GM19467 (cell line): ENCODE data around the gene AUTS2.
"Not testable (repeated sequence)": the region's sequence is repeated elsewhere in the genome, so short reads cannot be mapped to it uniquely, and the experiment has no call there.

ENCODE experiments used
- ATAC-seq: cut with Tn5 transposase; IDR thresholded peaks from one replicate; pipeline ENCODE4 v1.9.1; 2021; ENCODE audit warnings: mild to moderate bottlenecking, moderate library complexity; ENCODE audit not compliant: unreplicated experiment

AUTS2 gene

DNA sequence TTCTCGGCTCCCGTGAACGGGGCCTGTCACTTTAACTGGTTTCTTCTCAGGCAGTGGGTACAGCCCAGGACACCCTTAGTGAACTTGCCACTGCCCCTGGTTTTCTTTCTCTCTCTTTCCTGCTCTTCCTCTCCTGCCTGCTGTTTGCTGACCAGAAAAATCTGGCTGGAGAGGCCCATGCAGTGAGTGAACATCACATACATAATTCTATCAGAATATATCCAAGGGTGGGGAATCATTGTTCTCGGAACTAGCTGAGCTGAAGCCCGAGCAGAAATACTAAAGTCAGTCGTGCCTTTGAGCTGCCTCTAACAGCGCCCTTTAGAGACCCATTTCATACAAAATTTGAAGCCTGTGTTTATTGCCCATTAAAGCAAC is 1032.2 kb downstream of the AUTS2 start:
- no peak for ATAC-seq

DNA sequence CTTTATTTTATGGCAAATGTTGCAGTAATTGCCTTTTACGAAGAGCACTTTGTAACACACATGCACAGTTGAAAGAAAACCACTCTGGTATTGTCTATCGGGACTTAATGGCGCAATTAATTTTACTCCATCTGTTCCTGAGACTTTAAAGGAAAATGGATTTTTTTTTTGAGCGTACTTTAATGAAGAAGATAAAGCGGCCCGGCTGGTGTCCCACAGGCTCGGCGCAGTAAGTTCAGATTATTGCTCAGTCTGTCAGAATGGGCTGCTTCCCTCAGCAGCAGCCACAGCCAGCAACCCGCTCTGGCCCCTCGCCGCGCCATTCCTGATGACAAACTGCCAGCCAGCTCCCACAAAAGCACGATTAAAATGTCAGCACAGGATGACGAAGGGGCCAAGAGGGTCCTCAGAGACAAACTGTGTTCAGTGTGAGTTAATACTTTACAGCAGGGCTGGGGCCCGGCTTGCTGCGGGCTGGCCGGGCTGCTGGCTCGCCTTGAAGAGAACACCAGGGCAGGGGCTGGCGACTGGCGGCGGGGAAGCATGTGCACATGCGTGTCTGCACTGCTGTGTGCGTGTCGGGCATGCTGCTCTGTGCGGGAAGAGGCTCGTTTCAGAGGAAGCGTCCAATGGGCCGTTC is 1032.7 kb downstream of the AUTS2 start:
- no peak for ATAC-seq

DNA sequence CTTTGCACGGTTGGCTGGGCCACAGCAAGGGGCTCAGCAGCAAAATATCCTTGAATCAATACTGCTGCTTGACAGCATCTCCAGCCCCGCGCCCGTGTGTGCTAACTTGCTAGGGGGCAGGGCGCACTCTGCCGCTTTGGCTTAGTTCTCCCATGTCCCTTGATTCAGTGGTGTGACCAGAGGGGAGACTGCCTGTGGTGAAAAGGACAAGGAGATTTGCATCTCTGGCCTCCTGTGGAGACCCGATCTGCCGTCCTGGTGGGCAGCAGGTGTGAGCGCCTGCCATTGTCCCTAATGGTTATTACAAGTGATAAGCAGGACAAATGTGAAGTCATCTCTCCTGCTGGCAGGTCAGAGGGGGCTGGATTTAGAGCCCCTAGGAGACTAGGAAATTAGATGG is 1033.4 kb downstream of the AUTS2 start:
- no peak for ATAC-seq

DNA sequence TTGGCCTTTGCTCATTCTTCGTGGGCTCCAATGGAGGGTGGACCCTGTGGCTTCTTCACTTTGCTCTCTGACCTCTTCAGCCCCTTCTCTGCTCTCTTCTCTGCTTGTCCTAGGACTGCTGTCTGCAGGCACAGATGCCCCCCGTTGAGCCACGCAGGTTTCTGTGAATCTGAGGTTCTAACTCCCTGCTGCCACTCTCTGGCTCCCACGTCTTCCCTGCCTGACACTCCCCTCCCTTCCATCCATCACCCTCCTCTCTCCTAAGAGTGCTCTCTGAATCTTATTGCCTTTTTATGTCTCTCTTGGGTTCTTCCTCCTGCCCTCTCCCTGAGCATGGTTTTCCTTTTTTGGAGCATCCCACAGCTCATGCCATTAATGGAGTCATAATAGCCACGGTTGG is 1034.1 kb downstream of the AUTS2 start:
- no peak for ATAC-seq

DNA sequence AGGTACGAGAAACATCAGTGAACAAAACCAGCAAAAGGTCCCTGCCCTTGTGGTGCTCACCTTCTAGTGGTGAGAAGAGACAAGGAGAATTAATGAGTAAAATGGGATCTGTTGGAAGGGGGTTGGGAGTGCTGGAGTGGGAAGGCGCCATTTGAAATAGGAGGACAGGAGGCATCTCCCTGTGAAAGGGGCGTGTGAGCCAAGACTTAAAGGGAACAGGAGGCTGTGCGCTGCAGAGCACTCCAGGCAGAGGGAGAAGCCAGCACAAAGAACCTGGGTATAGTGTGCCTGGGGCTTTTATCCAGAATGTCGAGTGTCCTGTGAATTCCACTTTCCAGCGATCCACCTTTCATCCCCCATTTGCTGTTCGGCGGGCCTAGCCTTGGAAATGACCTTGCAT is 1035.8 kb downstream of the AUTS2 start:
- no peak for ATAC-seq

DNA sequence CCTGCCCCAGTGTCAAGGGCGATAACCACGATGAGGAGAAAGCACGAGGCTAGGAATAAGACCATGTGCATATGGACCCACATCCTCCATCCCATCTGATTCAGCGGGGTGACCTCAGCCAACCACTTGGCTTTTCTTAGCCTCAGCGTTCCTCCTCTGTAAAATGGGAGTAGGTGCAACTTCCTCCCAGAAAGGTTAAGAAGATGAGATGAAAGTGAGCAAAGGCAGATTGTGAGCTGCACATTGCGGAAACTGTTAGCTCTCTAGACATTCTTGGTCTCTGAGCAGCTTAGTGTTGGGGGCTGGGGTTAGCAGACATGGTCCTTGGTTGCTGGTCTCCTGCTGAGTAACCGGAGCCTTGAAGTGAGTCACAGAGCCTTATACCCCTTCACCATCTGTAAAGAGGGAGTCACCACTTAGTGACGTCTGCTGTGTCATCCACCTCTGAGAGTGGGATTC is 1036.4 kb downstream of the AUTS2 start:
- ATAC-seq, result no peak

DNA sequence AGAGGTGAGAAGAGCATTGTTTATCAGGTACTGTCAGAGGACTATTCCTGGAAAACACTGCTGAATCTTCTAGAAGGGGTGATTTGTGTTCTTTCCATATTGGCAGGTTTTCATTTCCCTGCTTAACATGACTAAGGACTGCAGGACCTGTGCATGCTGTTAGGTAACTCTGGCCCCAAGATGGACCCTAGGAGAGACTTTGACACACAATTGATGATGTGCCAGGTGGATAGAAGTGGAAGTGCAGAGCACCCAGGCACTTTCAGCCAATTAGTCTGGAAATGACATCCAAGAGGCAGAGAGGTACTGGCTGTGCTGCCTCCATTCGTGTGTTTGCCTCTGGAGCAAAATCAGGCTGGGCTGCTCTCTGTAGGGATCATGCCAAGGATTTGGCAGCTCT is 1037.4 kb downstream of the AUTS2 start:
- no peak for ATAC-seq

DNA sequence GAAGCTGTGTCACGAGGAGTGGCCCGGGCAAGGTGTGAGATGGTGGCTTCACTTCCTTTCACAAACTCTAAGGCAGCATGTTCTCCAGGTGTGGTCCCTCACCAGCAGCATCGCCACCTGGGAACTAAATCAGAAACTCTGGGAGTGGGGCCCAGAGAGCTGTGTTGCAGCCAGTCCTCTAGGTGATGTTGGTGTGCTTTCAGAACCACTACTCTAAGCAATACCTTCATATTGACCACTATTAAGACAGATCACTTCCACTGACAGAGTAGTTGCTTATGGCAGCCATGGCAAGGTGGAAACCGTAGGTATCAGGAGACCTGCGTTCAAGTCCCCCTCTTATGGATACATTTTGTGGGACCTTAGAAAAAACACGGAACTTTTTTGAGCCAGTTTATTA is 1037.9 kb downstream of the AUTS2 start:
- ATAC-seq, result no peak

DNA sequence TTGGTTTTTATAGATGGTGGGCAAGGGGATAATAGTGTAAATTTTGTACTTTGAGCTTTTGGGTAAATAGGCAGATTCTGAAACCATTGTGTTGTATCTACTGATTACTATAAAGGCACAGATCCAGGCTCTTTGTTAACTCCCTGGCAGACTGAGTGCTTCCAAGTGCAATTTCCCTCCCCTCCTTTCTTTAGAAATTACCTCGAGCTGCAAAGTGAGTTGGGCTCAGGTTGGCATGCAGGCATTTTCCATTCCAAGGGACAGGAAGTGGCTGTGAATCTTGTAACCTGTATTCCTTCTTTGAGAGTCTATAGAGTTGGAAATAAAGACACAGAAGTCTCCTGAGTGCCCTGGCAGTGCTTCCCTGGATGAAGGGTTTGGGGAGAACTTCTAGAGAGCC is 1039.5 kb downstream of the AUTS2 start:
- no peak for ATAC-seq

DNA sequence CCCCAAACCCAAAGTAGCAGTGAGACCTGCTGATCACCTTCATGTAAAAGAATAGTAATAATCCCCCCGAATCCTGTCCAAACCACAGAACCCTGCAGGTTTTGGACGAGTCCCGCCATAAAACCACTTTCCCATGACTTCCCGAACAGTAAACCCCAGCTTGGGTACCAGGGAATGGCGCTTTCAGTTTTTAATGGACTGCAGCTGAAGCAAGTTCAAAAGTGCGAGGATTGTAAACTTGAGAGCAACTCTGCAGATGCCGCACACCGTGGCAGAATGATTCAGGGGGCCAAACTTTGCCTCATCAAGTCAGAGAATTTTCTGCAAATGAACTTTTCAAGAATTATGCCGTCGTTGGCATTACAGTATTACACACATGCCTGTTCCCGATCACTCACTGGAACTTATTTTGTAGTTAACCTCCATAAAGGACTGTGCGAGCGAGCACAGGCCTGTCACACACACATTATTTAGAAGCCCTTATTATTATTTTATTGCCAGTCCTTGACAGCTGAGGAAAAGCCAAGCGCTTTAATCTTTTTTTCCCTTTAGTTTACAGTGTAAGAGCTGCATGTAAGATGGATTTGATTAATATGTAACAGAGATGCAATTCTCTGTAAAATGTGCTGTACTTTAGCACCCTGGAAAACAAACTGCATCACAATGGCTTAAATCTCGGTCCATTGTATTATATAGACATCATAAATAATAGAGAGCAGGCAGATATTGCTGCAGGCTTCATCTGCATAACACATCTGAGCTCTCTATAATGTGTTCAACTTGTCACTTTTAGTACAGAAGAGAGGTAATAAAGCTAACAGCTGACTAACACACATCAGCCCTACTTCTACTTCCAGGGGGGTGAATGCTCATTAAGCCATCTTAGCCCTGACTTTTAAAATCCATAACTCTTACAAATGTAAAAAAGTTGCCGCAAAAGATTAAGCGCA is 1040.2 kb downstream of the AUTS2 start:
- ATAC-seq, result no peak

DNA sequence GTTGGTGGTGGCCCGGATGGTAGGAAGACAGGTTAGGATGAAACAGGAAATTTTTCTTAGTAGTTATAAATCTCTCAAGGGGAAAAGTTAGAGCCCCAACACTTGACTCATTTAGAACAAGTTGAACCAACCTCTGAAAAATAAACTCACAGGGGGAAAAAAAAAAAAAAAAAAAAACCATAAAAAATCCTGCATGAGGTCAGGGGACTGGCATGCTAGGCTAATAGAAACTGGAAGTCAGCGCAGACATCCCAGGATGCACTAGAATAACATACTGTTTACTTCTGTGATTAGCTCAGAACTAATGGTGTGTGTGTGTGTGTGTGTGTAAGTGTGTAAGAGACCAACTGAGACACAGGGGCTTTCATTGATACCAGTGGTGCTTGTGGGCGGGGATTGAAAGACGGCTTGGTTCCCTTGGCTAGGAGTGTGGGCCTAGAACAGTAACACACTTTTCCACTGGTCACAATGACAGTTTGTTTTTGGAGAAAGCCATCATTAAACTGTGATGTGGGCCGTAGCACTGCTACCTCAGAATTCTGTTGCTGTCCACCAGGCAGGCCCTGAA is 1042.1 kb downstream of the AUTS2 start:
- ATAC-seq, result no peak

DNA sequence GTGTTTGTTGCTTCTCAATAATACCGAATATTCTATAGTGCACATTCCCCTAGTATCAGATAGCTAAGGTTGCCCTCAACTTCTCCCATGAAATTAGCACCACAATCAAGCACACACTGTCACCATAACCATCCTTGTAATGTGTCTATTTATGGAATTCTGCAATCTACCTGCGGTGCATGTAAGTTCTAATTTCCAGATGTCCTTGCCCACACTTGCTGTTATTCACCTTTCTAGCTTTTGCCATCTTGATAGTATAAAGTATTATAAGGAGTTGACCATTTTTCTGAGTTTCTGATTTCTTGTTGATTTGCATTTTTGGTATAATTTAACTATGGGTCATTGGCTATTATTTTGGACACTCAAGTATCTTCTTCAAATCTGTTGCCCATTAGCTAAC is 1043.6 kb downstream of the AUTS2 start:
- ATAC-seq, result no peak

DNA sequence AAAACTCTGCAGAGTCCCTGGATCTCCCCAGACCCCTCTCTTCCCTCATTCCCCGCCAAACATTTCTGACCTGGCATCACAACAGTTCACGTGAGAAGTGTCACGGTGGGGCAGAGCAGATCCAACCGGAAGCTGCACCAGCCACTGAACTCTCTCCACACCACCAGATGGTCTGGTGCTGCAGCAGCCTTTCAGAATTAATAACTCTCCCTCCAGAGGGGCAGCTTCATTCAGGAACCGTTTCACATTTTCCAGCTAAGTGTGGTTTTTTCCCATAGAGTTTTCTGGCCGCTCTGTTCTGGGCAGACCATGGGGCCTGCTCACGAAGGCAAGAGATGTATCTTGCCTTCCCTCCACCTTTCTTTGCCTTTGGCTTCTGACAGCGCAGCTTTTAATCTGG is 1047.0 kb downstream of the AUTS2 start:
- no peak for ATAC-seq

DNA sequence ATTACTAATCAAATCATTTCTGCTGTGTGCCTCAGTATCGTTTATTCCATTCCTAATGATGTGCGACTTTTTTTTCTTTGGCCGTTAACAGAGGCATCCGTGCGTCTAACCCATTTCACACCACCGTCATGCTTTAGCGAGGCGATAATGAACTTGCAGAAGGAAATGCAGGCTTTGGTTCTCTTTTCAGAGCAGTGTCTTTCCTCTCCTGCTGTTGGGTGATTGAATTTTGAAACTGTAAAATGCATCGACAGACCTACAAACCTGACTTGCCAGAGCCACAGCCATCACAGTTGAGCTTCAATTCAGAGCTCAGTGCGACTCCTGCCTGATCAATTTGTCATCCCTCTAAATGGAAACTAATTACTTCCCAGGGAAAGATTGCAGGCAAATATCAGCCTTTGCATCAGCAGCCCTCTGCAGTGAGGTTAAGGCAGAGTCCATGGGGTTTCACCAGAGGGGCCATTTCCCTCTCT is 1047.6 kb downstream of the AUTS2 start:
- ATAC-seq, result no peak

DNA sequence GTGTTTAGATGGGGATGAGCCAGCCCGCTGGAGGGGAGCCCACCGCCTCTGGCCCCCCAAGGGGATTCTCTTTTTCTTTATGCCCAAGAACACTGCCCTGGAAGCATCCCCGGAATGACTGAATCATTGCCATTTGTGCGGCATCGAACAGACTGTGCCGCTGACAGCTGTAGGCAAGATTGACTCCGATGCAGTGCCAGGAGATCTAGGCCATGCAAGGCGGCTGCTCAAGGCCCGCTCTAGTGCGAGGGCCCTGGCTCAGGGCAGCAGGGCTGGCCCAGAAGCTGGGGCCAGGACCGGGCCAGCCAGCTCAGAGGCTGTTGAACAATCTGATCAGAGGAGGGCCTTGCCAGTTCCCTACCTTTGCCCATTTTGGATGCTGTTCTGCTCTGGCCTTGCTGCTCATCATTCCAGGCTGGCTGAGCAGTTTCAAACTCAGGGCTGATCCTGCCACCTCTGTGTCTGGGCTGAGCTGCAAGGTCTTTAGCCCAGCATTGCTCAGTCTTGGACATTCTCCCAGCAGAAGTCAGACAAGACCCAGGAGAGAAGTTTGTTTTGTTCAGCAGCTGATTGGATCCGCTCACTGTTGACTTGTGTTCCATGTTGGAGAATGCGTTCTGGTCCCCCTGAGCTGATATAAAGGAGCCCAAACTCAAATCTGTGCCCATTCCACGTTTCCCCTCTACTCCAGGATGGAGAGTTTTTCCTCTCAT is 1048.4 kb downstream of the AUTS2 start:
- no peak for ATAC-seq

DNA sequence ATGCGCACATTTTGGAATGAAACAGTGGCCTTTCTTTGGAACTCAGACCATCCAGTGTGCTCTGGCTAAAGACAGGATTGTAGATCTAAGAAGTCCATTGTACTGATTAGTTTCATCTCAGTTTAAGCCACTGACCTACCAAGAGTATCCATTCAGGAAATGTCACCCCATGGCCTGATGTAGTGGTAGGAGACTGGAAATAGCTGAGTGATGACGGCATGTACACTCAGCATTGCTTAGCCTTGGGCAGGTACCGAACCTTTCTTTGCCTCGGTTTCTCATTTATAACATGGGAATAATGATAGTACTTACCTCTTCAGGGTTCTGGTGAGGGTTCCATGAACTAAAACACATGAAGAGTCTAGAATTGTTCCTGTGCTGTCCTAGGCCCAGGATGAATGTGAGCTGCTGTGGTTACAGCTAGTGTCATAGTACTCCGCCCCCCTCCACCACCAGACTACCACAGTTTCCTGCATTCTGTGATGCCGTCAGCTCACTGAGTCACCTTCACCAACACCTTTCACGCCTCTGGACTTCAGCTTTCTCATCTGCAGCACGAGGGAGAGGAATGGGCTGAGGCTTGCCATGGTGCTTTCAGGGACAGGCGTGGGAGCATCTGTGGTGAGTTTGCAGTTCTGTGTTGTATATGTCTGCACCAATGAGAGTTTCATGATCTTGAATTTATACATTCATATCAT is 1049.7 kb downstream of the AUTS2 start:
- ATAC-seq, result peak; percentile 72

DNA sequence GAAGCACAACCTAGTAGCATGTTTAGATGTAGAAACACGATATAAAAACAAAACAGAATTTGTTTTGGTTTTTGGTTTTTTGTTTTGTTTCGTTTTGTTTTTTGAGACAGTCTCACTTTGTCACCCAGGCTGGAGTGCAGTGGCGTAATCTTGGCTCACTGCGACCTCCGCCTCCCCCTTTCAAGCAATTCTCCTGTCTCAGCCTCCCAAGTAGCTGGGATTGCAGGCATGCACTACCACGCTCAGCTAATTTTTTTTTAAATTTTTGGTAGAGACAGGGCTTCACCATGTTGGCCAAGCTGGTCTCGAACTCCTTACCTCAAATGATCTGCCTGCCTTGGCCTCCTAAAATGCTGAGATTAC is 1050.2 kb downstream of the AUTS2 start:
- ATAC-seq, result not testable (repeated sequence)

DNA sequence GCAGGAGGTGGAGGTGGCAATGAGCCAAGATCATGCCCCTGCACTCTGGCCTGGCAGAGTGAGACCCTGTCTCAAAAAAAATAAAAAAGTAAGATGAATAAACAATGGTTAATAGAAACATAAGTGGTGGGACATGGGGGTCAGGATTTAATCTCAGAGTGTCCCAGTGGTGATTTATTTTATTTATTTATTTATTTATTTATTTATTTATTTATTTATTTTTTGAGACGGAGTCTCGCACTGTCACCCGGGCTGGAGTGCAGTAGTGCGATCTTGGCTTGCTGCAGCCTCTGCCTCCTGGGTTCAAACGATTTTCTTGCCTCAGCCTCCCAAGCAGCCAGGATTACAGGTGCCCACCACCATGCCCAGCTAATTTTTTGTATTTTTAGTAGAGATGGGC is 1051.0 kb downstream of the AUTS2 start:
- no peak for ATAC-seq

DNA sequence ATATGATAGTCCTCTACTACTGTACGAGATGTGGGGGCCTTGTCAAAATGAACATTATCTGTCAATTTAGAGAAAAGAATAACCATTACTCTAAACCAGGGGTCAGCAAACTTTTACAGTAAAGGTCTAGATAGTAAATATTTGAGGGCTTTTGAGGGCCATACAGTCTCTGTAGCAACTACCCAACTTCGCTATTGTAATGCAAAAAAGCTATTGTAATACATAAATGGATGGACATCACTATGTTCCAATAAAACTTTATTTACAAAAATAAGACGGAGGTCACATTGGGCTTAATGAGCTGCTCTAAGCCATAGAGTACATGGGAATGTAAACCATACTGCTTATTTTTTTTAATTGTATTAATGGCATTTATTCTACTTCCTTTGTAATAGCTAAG is 1055.9 kb downstream of the AUTS2 start:
- ATAC-seq, result no peak

DNA sequence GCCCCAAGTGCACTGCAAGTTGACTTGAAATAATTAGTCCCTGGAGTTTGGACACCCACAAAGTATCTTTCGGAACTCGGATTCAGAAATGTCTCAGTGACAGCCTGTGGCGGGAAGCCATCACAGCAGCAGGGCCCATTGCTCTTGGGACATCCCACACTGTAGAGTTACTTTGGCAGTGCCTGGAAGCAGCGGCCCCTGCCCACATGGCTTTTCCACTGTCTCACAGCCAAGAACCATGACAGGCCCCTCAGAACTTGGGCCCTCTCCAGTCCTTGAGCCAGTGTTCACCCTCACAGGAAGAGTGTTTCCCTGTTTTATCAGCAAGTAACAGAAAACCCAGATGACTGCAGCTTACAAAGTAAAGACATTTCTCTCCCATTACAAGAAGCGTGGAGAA is 1056.7 kb downstream of the AUTS2 start:
- ATAC-seq, result no peak

DNA sequence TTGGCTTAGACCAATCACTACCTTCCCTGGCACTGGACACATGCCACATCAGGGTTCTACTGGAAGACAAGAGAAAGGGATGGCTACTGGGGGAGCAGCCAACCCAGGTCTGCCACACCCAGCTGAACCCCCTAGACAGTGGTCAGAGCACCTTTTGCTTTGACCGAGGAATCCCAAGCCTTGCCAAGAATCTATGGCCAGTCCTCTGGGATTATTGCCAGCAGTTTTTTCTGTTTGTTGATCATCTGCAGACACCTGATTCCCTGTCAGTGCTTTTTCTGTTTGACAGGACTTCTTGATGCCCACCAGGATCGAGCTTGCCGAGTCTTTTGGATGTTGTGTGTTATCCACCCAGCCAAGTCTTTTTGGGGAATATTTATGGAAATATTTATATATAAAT is 1057.4 kb downstream of the AUTS2 start:
- ATAC-seq, result no peak
